RPMI7951 (cell line): ENCODE results near the gene C4A. TPM values are rescaled to one million over a fixed set of nuclear protein-coding genes. Genes with fewer than 3 reads are reported as not detected.
"Not testable (repeated sequence)": the region's sequence is repeated elsewhere in the genome, so short reads cannot be mapped to it uniquely, and the experiment has no call there.

Source experiments
- DNase-seq: peaks from one replicate; pipeline ENCODE4 v3.0.0-alpha.2; 2012; ENCODE audit warnings: low read depth
- total RNA-seq: library from RNA; depleted of rRNA; stranded (reverse); fragments of >200 nt; shearing (Covaris generic); gene quantifications from 2 replicates; pipeline ENCODE4 v1.2.3, GENCODE V29; 2014; rRNA removed

C4A gene
- total RNA-seq, result 0.96 and 1.3 TPM in 2 replicates

- DNase-seq, result not testable (repeated sequence)
These were observed at the start of gene C4A for GRCh38 chr6:31981744-31982143. Gene C4A (plus strand): TSS chr6:31982057. CDS start chr6:31982108, 51 bp downstream.

- not testable (repeated sequence) for DNase-seq
These were observed 49.7 kb upstream of the C4A start for GRCh38 chr6:31932137-31932536.

- no peak for DNase-seq
These were observed 48.3 kb upstream of the C4A start for GRCh38 chr6:31933537-31933936.

GRCh38 chr6:31935021-31935420 is 46.8 kb upstream of the C4A start:
- DNase-seq, result no peak

GRCh38 chr6:31935823-31936222 is 46.0 kb upstream of the C4A start:
- DNase-seq, result no peak

- peak; percentile 65 for DNase-seq
These were observed 41.6 kb upstream of the C4A start for GRCh38 chr6:31940256-31940664.

- DNase-seq, result no peak
These were observed 38.1 kb upstream of the C4A start for GRCh38 chr6:31943742-31944141.

- no peak for DNase-seq
These were observed 36.7 kb upstream of the C4A start for GRCh38 chr6:31945154-31945506.

GRCh38 chr6:31945507-31946369 is 36.1 kb upstream of the C4A start, which contains the start of gene CFB:
Gene CFB (plus strand): TSS chr6:31946095. CDS start chr6:31946222, 127 bp downstream.
- peak; percentile 85 for DNase-seq

GRCh38 chr6:31946370-31946885 is 35.4 kb upstream of the C4A start:
- no peak for DNase-seq

GRCh38 chr6:31947070-31947675 is 34.7 kb upstream of the C4A start:
- DNase-seq, result no peak

GRCh38 chr6:31947864-31948263 is 34.0 kb upstream of the C4A start:
- DNase-seq, result no peak

- no peak for DNase-seq
These were observed 33.6 kb upstream of the C4A start for GRCh38 chr6:31948306-31948705.

GRCh38 chr6:31948753-31949413 is 33.0 kb upstream of the C4A start:
- DNase-seq, result peak; percentile 86

GRCh38 chr6:31949926-31950548 is 31.8 kb upstream of the C4A start:
- DNase-seq, result no peak

- DNase-seq, result peak; percentile 65
These were observed 29.6 kb upstream of the C4A start for GRCh38 chr6:31952140-31952805.

- DNase-seq, result no peak
These were observed 29.0 kb upstream of the C4A start for GRCh38 chr6:31952890-31953289.

GRCh38 chr6:31954511-31954910 is 27.3 kb upstream of the C4A start:
- DNase-seq, result no peak

GRCh38 chr6:31956796-31957195 is 25.1 kb upstream of the C4A start:
- no peak for DNase-seq

GRCh38 chr6:31958412-31958740 is 23.5 kb upstream of the C4A start:
- DNase-seq, result no peak
